Common myeloid progenitor, CD34-positive (primary cell): ENCODE measurements around the gene ATOSB.
"Not testable (repeated sequence)": the region's sequence is repeated elsewhere in the genome, so short reads cannot be mapped to it uniquely, and the experiment has no call there.

Source experiments
- CTCF ChIA-PET: fragments of 350-600 bp; sonication (Branson Sonifier 250); formaldehyde crosslinking; loops from one replicate; lab custom pipeline; 2021; ENCODE audit warnings: antibody characterized with exemption; lab: Charles Lee
- POLR2A ChIA-PET: fragments of 350-600 bp; sonication (Branson Sonifier 250); formaldehyde crosslinking; loops from one replicate; lab custom pipeline; 2021; ENCODE audit warnings: antibody characterized with exemption; lab: Charles Lee
- DNase-seq, 3 donors: peaks; one replicate each; pipeline versions ENCODE4 v3.0.0 to v3.0.0-alpha.2; 2013
- H3K27ac ChIP-seq, 2 experiments: 1 replicate in 1 of 2; 2 replicates in 1 of 2; pipeline ENCODE4 v1.7.0; 2013; ENCODE audit warnings: inconsistent platforms in 2 of 2, low read length in 2 of 2, mild to moderate bottlenecking in 2 of 2, low read depth in 1 of 2, moderate library complexity in 1 of 2; ENCODE audit not compliant: severe bottlenecking in 2 of 2, insufficient read depth in 1 of 2, poor library complexity in 1 of 2
- H3K27me3 ChIP-seq, 5 experiments: replicated peaks in 2 of 5; 1 replicate in 3 of 5; 2 replicates in 2 of 5; pipeline versions ENCODE4 v1.6.1 to v1.7.0; 2013; ENCODE audit warnings: low read length in 4 of 5, mild to moderate bottlenecking in 2 of 5, moderate library complexity in 2 of 5, inconsistent platforms in 1 of 5; ENCODE audit not compliant: insufficient read depth in 5 of 5, control insufficient read depth in 4 of 5
- H3K36me3 ChIP-seq, 4 experiments: 1 replicate in 2 of 4; 2 replicates in 2 of 4; pipeline versions ENCODE4 v1.6.1 to v1.7.0; 2013; ENCODE audit warnings: low read length in 3 of 4, control low read depth in 1 of 4, mild to moderate bottlenecking in 1 of 4; ENCODE audit not compliant: control insufficient read depth in 4 of 4, insufficient read depth in 4 of 4
- H3K4me1 ChIP-seq, 4 experiments: 1 replicate in 3 of 4; 2 replicates in 1 of 4; pipeline versions ENCODE4 v1.6.1 to v1.7.1; 2013; ENCODE audit warnings: low read length in 3 of 4, mild to moderate bottlenecking in 3 of 4, control low read depth in 1 of 4, inconsistent platforms in 1 of 4, moderate library complexity in 1 of 4; ENCODE audit not compliant: control insufficient read depth in 4 of 4, insufficient read depth in 4 of 4; ENCODE audit errors: control extremely low read depth in 1 of 4
- H3K4me3 ChIP-seq, 7 experiments: 1 replicate in 4 of 7; 2 replicates in 3 of 7; pipeline versions ENCODE4 v1.5.1 to v1.7.0; 2013; ENCODE audit warnings: mild to moderate bottlenecking in 7 of 7, low read length in 6 of 7, moderate library complexity in 6 of 7, inconsistent platforms in 2 of 7, low read depth in 2 of 7, control low read depth in 1 of 7; ENCODE audit not compliant: insufficient read depth in 4 of 7, control insufficient read depth in 1 of 7; ENCODE audit errors: extremely low read depth in 1 of 7
- H3K9me3 ChIP-seq, 5 experiments: 1 replicate in 4 of 5; 2 replicates in 1 of 5; pipeline versions ENCODE4 v1.6.1 to v1.7.1; 2013; ENCODE audit warnings: low read length in 4 of 5, mild to moderate bottlenecking in 2 of 5, inconsistent platforms in 1 of 5, low read depth in 1 of 5, moderate library complexity in 1 of 5; ENCODE audit not compliant: control insufficient read depth in 4 of 5, insufficient read depth in 2 of 5; ENCODE audit errors: control extremely low read depth in 1 of 5
- WGBS: methylation state at CpG from one replicate; pipeline ENCODE4 v1.1.5; 2013; ENCODE audit not compliant: insufficient coverage; 5-methylcytosine and 5-hydroxymethylcytosine counted together

The ATOSB gene

DNA sequence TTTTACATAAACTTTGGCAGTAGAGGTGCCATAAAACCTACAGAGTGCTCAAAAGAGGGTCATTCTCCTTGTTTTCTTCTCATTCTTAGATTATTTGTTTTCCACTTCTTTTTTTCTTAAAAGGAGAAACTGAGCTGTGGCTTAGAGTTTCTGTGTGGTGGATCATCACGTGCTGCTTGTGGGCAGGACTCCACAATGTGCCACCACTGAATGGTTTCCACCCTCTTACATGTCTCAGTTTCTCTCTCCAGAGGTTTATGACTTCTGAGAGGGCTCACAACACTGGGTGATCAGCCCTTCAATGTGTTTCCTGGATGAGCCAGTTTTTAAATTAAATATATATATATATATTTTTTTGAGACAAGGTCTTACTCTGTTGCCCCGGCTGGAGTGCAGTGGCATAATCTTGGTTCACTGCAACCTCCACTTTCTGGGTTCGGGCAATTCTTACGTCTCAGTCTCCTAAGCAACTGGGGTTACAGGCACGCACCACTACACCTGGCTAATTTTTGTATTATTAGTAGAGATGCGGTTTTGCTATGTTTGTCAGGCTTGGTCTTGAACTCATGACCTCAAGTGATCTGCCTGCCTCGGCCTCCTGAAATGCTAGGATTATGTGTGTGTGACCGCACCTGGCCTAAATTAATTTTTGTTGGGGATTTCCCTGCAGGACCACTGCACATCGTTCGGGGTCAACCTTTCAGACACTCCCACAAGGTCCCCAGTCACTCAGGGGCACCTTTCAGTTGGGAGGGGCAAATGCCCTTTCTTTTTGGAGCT lies 43.0 kb upstream of the ATOSB start:
- Histone ChIP-seq H3K4me3 (no peak overlapping the region), H3K9me3 (no peaks in the 10 kb centered on the region), H3K36me3 (no peaks in the 10 kb centered on the region), H3K27ac (no peak overlapping the region), H3K4me1 (peaks cover 2 to 15% (median 14%) of the 10 kb centered on the region in 4 experiments), H3K27me3 (peaks cover 0 to 1% (median 0%) of the 10 kb centered on the region in 5 experiments)
- no peak for DNase-seq
- ChIA-PET POLR2A (interaction anchor here (0.8 kb wide), 1 partner anchor 13 kb away, joined by 4 read pairs; no protein-coding TSS in a partner anchor), CTCF (interaction anchor here (1.3 kb wide), 1 partner anchor 23 kb away, joined by 4 read pairs; no protein-coding TSS in a partner anchor)
- 100% methylated on average over 6 of the region's 10 CpGs for WGBS

DNA sequence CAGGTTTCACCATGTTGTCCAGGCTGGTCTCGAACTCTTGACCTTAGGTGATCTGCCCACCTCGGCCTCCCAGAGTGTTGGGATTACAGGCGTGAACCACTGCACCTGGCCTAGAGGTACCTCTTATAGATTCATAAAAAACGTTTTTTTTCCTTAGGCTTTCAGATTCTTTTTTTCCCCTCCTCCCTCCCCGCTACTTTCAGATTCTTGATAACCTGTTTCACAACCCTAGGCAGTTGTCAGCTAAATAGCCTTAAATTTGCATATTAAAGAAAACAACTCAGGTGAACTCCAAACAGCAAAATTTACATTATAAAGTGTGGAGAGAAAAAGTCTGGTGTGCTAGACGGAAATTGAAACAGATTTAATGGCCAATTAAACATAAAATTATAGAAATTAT lies 42.2 kb upstream of the ATOSB start:
- 73% methylated on average over 3 of the region's 6 CpGs for WGBS

DNA sequence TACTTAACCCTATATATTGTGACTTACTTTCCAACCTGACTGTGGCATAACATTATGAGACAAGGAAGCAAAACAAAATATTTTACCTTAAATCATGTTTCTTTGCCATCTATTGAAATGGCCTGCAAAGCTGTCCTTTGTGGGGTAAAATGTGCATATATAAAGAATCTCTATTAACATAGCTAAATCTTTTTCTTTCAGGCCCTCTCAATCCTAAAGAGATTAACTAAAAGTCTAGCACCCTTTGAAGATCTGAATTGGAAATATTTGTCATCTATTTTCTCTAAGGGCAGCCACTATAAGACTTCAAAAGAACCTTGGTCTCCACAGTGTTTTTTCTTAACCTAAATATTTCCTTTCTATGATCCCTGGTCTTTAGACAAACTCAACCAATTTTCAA lies 41.1 kb upstream of the ATOSB start:
- CTCF ChIA-PET, result no interaction called here
- Histone ChIP-seq H3K4me3 (no peak overlapping the region), H3K9me3 (peaks cover 0 to 3% (median 0%) of the 10 kb centered on the region in 5 experiments), H3K36me3 (no peaks in the 10 kb centered on the region), H3K27me3 (no peaks in the 10 kb centered on the region), H3K4me1 (peaks cover 2 to 12% (median 7%) of the 10 kb centered on the region in 4 experiments), H3K27ac (no peak overlapping the region)
- POLR2A ChIA-PET, result no interaction called here
- no peak for DNase-seq

More for the DNA sequence above, 42.2 kb upstream of the ATOSB start:
- H3K36me3 ChIP-seq, H3K27ac ChIP-seq, H3K27me3 ChIP-seq, DNase-seq, POLR2A ChIA-PET, H3K4me3 ChIP-seq, H3K9me3 ChIP-seq: not testable (repeated sequence)
- H3K4me1 ChIP-seq, result peaks cover 2 to 15% (median 14%) of the 10 kb centered on the region in 4 experiments
- CTCF ChIA-PET, result interaction anchor here (1.3 kb wide), 1 partner anchor 22 kb away, joined by 4 read pairs; no protein-coding TSS in a partner anchor

DNA sequence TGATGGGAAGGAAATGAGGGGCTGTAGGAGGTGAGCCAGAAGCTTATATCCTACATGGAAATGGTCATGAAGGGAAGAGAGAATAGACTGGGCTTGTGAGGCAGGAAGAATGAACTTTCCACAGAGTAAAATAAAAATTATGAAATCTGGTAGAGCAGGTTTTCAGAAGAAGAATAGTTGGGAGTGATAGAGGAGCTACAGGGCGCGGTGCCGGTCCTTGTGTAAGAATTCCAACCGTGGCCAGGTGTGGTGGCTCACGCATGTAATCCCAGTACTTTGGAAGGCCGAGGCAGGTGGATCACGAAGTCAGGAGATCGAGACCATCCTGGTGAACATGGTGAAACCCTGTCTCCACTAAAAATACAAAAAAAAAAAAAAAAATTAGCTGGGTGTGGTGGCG lies 37.3 kb upstream of the ATOSB start:
- Histone ChIP-seq H3K27ac (no peak overlapping the region), H3K4me1 (no peaks in the 10 kb centered on the region), H3K27me3 (no peaks in the 10 kb centered on the region), H3K36me3 (no peaks in the 10 kb centered on the region), H3K9me3 (peaks cover 1 to 20% (median 8%) of the 10 kb centered on the region in 5 experiments), H3K4me3 (no peak overlapping the region)
- POLR2A ChIA-PET, result no interaction called here
- 100% methylated on average over 5 of the region's 9 CpGs for WGBS
- DNase-seq, result no peak
- CTCF ChIA-PET, result no interaction called here

DNA sequence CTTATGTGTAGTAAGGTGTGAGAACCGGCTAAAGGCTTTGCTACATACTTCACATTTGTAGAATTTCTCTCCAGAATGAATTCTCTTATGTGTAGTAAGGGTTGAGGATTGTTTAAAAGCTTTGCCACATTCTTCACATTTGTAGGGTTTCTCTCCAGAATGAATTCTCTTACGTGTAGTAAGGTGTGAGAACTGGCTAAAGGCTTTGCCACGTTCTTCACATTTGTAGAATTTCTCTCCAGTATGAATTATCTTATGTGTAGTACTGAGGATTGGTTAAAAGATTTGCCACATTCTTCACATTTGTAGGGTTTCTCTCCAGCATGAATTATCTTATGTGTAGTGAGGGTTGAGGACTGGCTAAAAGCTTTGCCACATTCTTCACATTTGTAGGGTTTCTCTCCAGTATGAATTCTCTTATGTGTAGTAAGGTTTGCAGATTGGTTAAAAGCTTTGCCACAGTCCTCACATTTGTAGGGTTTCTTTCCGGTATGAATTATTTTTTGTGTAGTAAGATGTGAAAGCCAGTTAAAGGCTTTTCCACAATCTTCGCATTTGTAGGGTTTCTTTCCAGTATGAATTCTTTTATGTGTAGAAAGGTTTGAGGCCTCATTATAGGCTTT lies 32.4 kb upstream of the ATOSB start:
- H3K4me3 ChIP-seq, H3K27ac ChIP-seq, H3K4me1 ChIP-seq, POLR2A ChIA-PET, CTCF ChIA-PET, H3K27me3 ChIP-seq, DNase-seq, H3K36me3 ChIP-seq: not testable (repeated sequence)
- peaks cover 1 to 29% (median 12%) of the 10 kb centered on the region in 5 experiments for H3K9me3 ChIP-seq
- 100% methylated on average over 2 of the region's 5 CpGs for WGBS

DNA sequence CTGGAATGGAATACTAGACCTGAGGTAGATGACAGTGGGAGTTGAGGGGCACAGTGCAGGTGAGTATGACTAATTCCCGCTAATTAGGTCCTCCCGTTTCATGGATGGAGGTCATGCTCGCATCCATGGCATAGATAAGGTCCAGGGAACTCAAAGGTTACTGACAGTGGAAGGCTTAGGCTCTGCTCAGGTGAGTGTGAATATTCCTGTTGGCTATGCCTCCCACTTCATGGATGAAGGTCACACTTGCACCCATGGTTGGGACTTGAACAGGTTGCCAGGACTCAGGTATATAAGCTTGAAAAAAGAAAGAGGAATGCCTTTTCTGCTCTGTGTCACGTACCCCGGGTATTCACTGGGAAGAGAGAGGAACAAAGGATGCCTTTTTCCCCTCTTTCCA lies 26.4 kb upstream of the ATOSB start:
- Histone ChIP-seq H3K27ac (no peak overlapping the region), H3K4me1 (no peaks in the 10 kb centered on the region), H3K9me3 (peaks cover 0 to 26% (median 21%) of the 10 kb centered on the region in 5 experiments), H3K36me3 (no peaks in the 10 kb centered on the region), H3K4me3 (no peak overlapping the region), H3K27me3 (no peaks in the 10 kb centered on the region)
- 100% methylated on average over 4 of the region's 5 CpGs for WGBS
- ChIA-PET CTCF (no interaction called here), POLR2A (no interaction called here)
- no peak for DNase-seq

DNA sequence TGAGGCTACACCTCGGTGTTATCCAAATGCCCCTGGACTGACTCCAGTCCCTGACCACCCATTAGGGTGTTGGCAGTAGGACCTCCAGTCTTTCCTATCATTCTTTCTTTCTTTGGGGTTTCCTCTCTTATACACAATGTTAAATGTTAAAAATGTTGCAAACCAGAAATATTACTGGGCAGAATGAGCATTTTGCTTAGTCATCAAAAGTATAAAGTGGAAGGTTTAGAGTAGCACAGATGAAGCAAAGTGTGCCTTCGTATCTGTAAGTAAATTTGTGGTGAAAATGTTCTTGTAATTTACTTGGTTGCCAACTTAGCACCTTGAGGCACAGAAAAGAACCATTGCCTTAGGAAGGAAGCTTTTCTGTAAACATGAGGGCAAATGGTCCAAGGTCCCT lies 24.4 kb upstream of the ATOSB start:
- DNase-seq, result no peak
- no peaks in the 10 kb centered on the region for H3K27me3 ChIP-seq
- ChIA-PET POLR2A (no interaction called here), CTCF (no interaction called here)
- 92% methylated on average over 1 of the region's 2 CpGs for WGBS
- H3K4me3 ChIP-seq, result no peak overlapping the region
- no peak overlapping the region for H3K27ac ChIP-seq
- no peaks in the 10 kb centered on the region for H3K4me1 ChIP-seq
- no peaks in the 10 kb centered on the region for H3K36me3 ChIP-seq
- peaks cover 0 to 26% (median 21%) of the 10 kb centered on the region in 5 experiments for H3K9me3 ChIP-seq
